K562 (cell line): Measurements from ENCODE around the gene MNDA. TPM values are rescaled to one million over a fixed set of nuclear protein-coding genes. Genes with fewer than 3 reads are reported as not detected.

Experiments
- ATAC-seq: fragments of 200-7000 bp; cut with Tn5 transposase; 3 replicates; pipeline ENCODE4 v1.9.1; 2020; ENCODE audit warnings: moderate library complexity
- BruUV-seq: library from RNA; stranded (reverse); fragments of 400-500 nt; replicated peaks from 2 replicates; lab custom pipeline; 2021; lab: Mats Ljungman, UMichigan
- CTCF ChIA-PET: fragments of 300-600 bp; formaldehyde crosslinking; extraction: SDS; loops from one replicate; lab custom pipeline; 2021; ENCODE audit warnings: low intra/inter-chr PET ratio; lab: Yijun Ruan, JAX
- POLR2A ChIA-PET: fragments of 300-600, 350-650 bp; sonication (Branson Sonifier 250); formaldehyde crosslinking; extraction: SDS; loops from one replicate; lab custom pipeline; 2021; ENCODE audit warnings: antibody characterized with exemption, inconsistent platforms; lab: Yijun Ruan, JAX
- DNase-seq, 4 experiments: peaks; one replicate each; pipeline versions ENCODE4 v3.0.0 to v3.0.0-alpha.2; 2011 to 2018; ENCODE audit warnings: low spot score in 3 of 4, mixed read lengths in 3 of 4; ENCODE audit errors: extremely low read depth in 1 of 4
- FAIRE-seq: peaks from 2 replicates; lab custom pipeline; 2011; peaks lifted over from hg19 to GRCh38; lab: Jason Lieb, UNC
- H2AFZ ChIP-seq: 2 replicates; pipeline ENCODE4 v1.6.0; 2011; ENCODE audit warnings: low read depth, low read length, control low read depth, inconsistent platforms
- H3K27ac ChIP-seq: fragments of 200-600 bp; 3 replicates; pipeline ENCODE4 v1.8.0; 2011; ENCODE audit warnings: low read depth, mild to moderate bottlenecking, control low read depth, inconsistent platforms, low read length, moderate library complexity, mixed read lengths; ENCODE audit errors: extremely low read depth
- H3K27me3 ChIP-seq, 2 experiments: fragments of 300-600 bp in 1 of 2; 2 replicates in 1 of 2; 3 replicates in 1 of 2; pipeline versions ENCODE4 v1.6.0 to v1.8.0; 2011; ENCODE audit warnings: inconsistent platforms in 2 of 2, low read length in 2 of 2, mild to moderate bottlenecking in 1 of 2, mixed read lengths in 1 of 2, moderate library complexity in 1 of 2; ENCODE audit not compliant: control insufficient read depth in 2 of 2, insufficient read depth in 2 of 2
- H3K36me3 ChIP-seq: fragments of 300-600 bp; 3 replicates; pipeline ENCODE4 v1.8.0; 2011; ENCODE audit warnings: mild to moderate bottlenecking, low read length, inconsistent platforms; ENCODE audit not compliant: control insufficient read depth, insufficient read depth
- H3K4me1 ChIP-seq, 2 experiments: fragments of 200-600 bp in 1 of 2; replicated peaks in 1 of 2; 2 replicates in 1 of 2; 3 replicates in 1 of 2; pipeline versions ENCODE4 v1.5.1 to v1.8.0; 2011; ENCODE audit warnings: inconsistent platforms in 2 of 2, low read length in 2 of 2, mild to moderate bottlenecking in 1 of 2, mixed read lengths in 1 of 2, moderate library complexity in 1 of 2; ENCODE audit not compliant: control insufficient read depth in 2 of 2, insufficient read depth in 2 of 2
- H3K4me2 ChIP-seq: 2 replicates; pipeline ENCODE4 v1.6.1; 2011; ENCODE audit warnings: low read length, control low read depth, inconsistent platforms, mixed read lengths; ENCODE audit not compliant: insufficient read depth
- H3K4me3 ChIP-seq: fragments of 200-600 bp; sonication (generic), shearing (Covaris generic); 2 replicates; pipeline ENCODE4 v1.5.1; 2016; ENCODE audit warnings: control low read depth, inconsistent platforms
- H3K79me2 ChIP-seq: fragments of 200-600 bp; 3 replicates; pipeline ENCODE4 v1.8.0; 2011; ENCODE audit warnings: low read length, inconsistent platforms; ENCODE audit not compliant: control insufficient read depth, insufficient read depth
- H3K9ac ChIP-seq, 2 experiments: 2 replicates each; pipeline versions ENCODE4 v1.6.0 to v1.6.1; 2011; ENCODE audit warnings: low read depth in 2 of 2, low read length in 2 of 2, control low read depth in 1 of 2, inconsistent platforms in 1 of 2, mild to moderate bottlenecking in 1 of 2, mixed read lengths in 1 of 2; ENCODE audit not compliant: insufficient read depth in 1 of 2
- H3K9me1 ChIP-seq: one replicate; pipeline ENCODE4 v1.6.0; 2011; ENCODE audit warnings: inconsistent platforms, mild to moderate bottlenecking, low read length, moderate library complexity; ENCODE audit not compliant: control insufficient read depth, insufficient read depth
- H3K9me3 ChIP-seq: replicated peaks from 2 replicates; pipeline ENCODE4 v1.5.1; 2011; ENCODE audit warnings: low read depth, low read length, inconsistent platforms; ENCODE audit not compliant: control insufficient read depth, insufficient read depth
- H4K20me1 ChIP-seq: replicated peaks from 2 replicates; pipeline ENCODE4 v1.6.1; 2011; ENCODE audit warnings: low read length, inconsistent platforms, mixed read lengths; ENCODE audit not compliant: control insufficient read depth, insufficient read depth
- ZBED1 ChIP-seq: IDR thresholded peaks from 2 replicates; pipeline ENCODE4 v1.6.1; 2014
- ZNF76 ChIP-seq: fragments of 250-450 bp; sonication (Bioruptor Pico); IDR thresholded peaks from 2 replicates; pipeline ENCODE4 v1.4.0; 2020; ENCODE audit warnings: mild to moderate bottlenecking, moderate library complexity, borderline replicate concordance
- WGBS: fragments of 100-300 bp; shearing (Covaris generic); methylation state at CpG from one replicate; pipeline ENCODE4 v1.1.6; 2016; ENCODE audit warnings: low coverage, mixed read lengths; ENCODE audit not compliant: insufficient coverage; ENCODE audit errors: missing lambda C conversion rate; 5-methylcytosine and 5-hydroxymethylcytosine counted together
- in situ Hi-C: fragments of 300-500 bp; cut with MboI; formaldehyde crosslinking; loops from 4 replicates; pipeline ENCODE4 v1.15.0; 2018; ENCODE audit warnings: inconsistent platforms, mixed read lengths
- intact Hi-C: fragments of 100-400 bp; cut with micrococcal nuclease; formaldehyde crosslinking; loops from 2 replicates; pipeline ENCODE4 v1.14.2; 2022
- polyA plus RNA-seq, 8 experiments: library from polyadenylated mRNA; depleted of rRNA in 4 of 8; stranded (reverse) in 5 of 8; unstranded in 3 of 8; fragments of >200 nt; fragmentation: Nextera tagmentation in 2 of 8; fragmentation: Illumina TruSeq in 1 of 8; extraction: Ambion mirVana in 2 of 8; extraction: Trizol in 1 of 8; gene quantifications; 2 replicates each; pipeline versions ENCODE4 v1.2.1 to v1.2.3, GENCODE V29; 2011 to 2014; ENCODE audit warnings: inconsistent platforms in 1 of 8, missing spikeins in 1 of 8
- total RNA-seq, 7 experiments: library from RNA; depleted of rRNA in 6 of 7; stranded (reverse); fragments of >200 nt in 6 of 7; fragmentation: Illumina TruSeq in 2 of 7; extraction: Trizol in 2 of 7; gene quantifications; 2 replicates each; pipeline versions ENCODE4 v1.2.1 to v1.2.3, GENCODE V29; 2011 to 2021; ENCODE audit warnings: low replicate concordance in 1 of 7
- TF ChIP-seq, protein P1 (sequence below): fragments of 250-450 bp; sonication (Bioruptor Pico); IDR thresholded peaks from 2 replicates; pipeline ENCODE4 v1.4.0; 2020; ENCODE audit warnings: mild to moderate bottlenecking, moderate library complexity, borderline replicate concordance

Gene MNDA
- total and polyA plus RNA-seq, 9 of the 15 experiments (the other 6 are each of a cell fraction or from before 2014, with no cell fraction given): 0.08 to 0.14 (median 0.09) TPM; not detected in 6

DNA sequence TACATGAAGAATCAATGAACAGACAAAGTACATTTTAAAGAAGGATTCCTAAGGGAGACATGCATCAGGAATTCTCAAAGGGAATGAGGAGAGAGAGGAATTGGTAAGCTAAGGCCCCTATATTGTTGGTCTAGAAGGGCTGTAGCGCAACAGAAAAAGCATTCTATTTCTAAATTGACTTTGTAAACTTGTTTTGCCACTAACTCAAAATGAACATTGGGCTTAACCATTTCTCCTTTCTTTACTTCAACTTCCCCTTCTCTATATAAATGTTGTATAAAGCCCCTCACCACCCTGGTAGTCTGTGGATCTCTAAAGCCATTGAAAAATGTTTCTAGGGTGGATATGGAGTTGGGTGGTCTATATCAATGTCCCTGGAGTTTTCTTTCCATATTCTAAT, 29.8 kb upstream of the MNDA start:
- in situ Hi-C loops: no loop called here
- POLR2A ChIA-PET: no interaction called here
- DNase-seq (no peak), FAIRE-seq (no peak), ATAC-seq (no peak)
- H3K9ac ChIP-seq: no peak overlapping the region
- CTCF ChIA-PET: no interaction called here
- peak overlapping the region; percentile 97 for H2AFZ ChIP-seq
- no peaks in the 10 kb centered on the region for H3K9me1 ChIP-seq
- intact Hi-C loops: loop anchor here (5.0 kb wide), 1 partner anchor 114 kb away; the partner anchor contains the start of gene SPTA1
- no peaks in the 10 kb centered on the region for H3K36me3 ChIP-seq
- H3K4me1 ChIP-seq: peaks cover 0 to 15% of the 10 kb centered on the region in 2 experiments; a peak in 2 of 5 replicates
- 100% methylated on average over 1 of the region's 1 CpG for WGBS
- no TSS peak for BruUV-seq
- no peaks in the 10 kb centered on the region for H4K20me1 ChIP-seq
- no peak overlapping the region for H3K4me2 ChIP-seq
- no peaks in the 10 kb centered on the region for H3K27me3 ChIP-seq
- H3K4me3 ChIP-seq: no peak overlapping the region
- TF ChIP-seq ZNF76 (CRISPR knock-in tag) (no peak), ZBED1 (no peak)
- TF ChIP-seq, protein P1, sequence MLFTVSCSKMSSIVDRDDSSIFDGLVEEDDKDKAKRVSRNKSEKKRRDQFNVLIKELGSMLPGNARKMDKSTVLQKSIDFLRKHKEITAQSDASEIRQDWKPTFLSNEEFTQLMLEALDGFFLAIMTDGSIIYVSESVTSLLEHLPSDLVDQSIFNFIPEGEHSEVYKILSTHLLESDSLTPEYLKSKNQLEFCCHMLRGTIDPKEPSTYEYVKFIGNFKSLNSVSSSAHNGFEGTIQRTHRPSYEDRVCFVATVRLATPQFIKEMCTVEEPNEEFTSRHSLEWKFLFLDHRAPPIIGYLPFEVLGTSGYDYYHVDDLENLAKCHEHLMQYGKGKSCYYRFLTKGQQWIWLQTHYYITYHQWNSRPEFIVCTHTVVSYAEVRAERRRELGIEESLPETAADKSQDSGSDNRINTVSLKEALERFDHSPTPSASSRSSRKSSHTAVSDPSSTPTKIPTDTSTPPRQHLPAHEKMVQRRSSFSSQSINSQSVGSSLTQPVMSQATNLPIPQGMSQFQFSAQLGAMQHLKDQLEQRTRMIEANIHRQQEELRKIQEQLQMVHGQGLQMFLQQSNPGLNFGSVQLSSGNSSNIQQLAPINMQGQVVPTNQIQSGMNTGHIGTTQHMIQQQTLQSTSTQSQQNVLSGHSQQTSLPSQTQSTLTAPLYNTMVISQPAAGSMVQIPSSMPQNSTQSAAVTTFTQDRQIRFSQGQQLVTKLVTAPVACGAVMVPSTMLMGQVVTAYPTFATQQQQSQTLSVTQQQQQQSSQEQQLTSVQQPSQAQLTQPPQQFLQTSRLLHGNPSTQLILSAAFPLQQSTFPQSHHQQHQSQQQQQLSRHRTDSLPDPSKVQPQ (CRISPR knock-in tag): no peak
- H3K79me2 ChIP-seq: no peaks in the 10 kb centered on the region
- H3K27ac ChIP-seq: no peak overlapping the region
- peaks cover 2% of the 10 kb centered on the region; the same call in 1 of the 2 replicates for H3K9me3 ChIP-seq
